GM12878 (cell line): ENCODE results near the gene CKB. TPM values are rescaled to one million over a fixed set of nuclear protein-coding genes. Genes with fewer than 3 reads are reported as not detected.
A peak's percentile ranks its signal among the peaks of the same experiment; 100 is the strongest.

Source experiments
- ATAC-seq: fragments of 200-7000 bp; cut with Tn5 transposase; 3 replicates; pipeline ENCODE4 v1.9.1; 2020; ENCODE audit warnings: mild to moderate bottlenecking, moderate library complexity
- BruUV-seq: library from RNA; stranded (reverse); fragments of 400-500 nt; replicated peaks from 2 replicates; lab custom pipeline; 2021; lab: Mats Ljungman, UMichigan
- CTCF ChIA-PET: fragments of 300-600 bp; sonication (Branson Sonifier 250); formaldehyde crosslinking; extraction: SDS; loops from one replicate; lab custom pipeline; 2021; ENCODE audit warnings: inconsistent platforms; lab: Yijun Ruan, JAX
- POLR2A ChIA-PET: fragments of 350-600 bp; formaldehyde crosslinking; extraction: SDS; loops from one replicate; lab custom pipeline; 2021; ENCODE audit warnings: inconsistent platforms; lab: Charles Lee
- RAD21 ChIA-PET: fragments of 300-600 bp; sonication (Branson Sonifier 250); formaldehyde crosslinking; loops from one replicate; lab custom pipeline; 2023; ENCODE audit warnings: antibody characterized with exemption; ENCODE audit not compliant: unreplicated experiment; lab: Charles Lee
- SMC1A ChIA-PET: fragments of 300-600 bp; sonication (Branson Sonifier 250); formaldehyde crosslinking; loops from one replicate; lab custom pipeline; 2023; ENCODE audit not compliant: unreplicated experiment, uncharacterized antibody; lab: Charles Lee
- DNase-seq: peaks from one replicate; pipeline ENCODE4 v3.0.0-alpha.2; 2011; ENCODE audit warnings: low read depth, low spot score
- FAIRE-seq: peaks from 3 replicates; lab custom pipeline; 2011; peaks lifted over from hg19 to GRCh38; lab: Jason Lieb, UNC
- H2AFZ ChIP-seq: 2 replicates; pipeline ENCODE4 v1.6.0; 2011; ENCODE audit warnings: low read depth, low read length, control low read depth; ENCODE audit not compliant: control insufficient read depth
- H3K27ac ChIP-seq: 2 replicates; pipeline ENCODE4 v1.5.1; 2011; ENCODE audit warnings: control low read depth; ENCODE audit not compliant: control insufficient read depth, insufficient read depth
- H3K27me3 ChIP-seq, 2 experiments: replicated peaks in 1 of 2; 2 replicates each; pipeline versions ENCODE4 v1.6.0 to v1.6.1; 2011; ENCODE audit warnings: low read length in 1 of 2; ENCODE audit not compliant: control insufficient read depth in 2 of 2, insufficient read depth in 2 of 2
- H3K36me3 ChIP-seq, 2 experiments: 2 replicates each; pipeline ENCODE4 v1.5.1; 2011; ENCODE audit warnings: low read length in 1 of 2; ENCODE audit not compliant: control insufficient read depth in 2 of 2, insufficient read depth in 2 of 2
- H3K4me1 ChIP-seq: 2 replicates; pipeline ENCODE4 v1.6.1; 2011; ENCODE audit warnings: mild to moderate bottlenecking, low read length, moderate library complexity, mixed read lengths; ENCODE audit not compliant: control insufficient read depth, insufficient read depth
- H3K4me2 ChIP-seq: 2 replicates; pipeline ENCODE4 v1.6.0; 2011; ENCODE audit warnings: control low read depth; ENCODE audit not compliant: control insufficient read depth, insufficient read depth
- H3K4me3 ChIP-seq: fragments of 200-600 bp; sonication (generic); 2 replicates; pipeline ENCODE4 v1.5.1; 2016
- H3K79me2 ChIP-seq: 2 replicates; pipeline ENCODE4 v1.6.0; 2011; ENCODE audit warnings: low read length; ENCODE audit not compliant: control insufficient read depth, insufficient read depth
- H3K9ac ChIP-seq: 2 replicates; pipeline ENCODE4 v1.8.0; 2011; ENCODE audit warnings: low read length, control low read depth, mixed read lengths; ENCODE audit not compliant: control insufficient read depth, insufficient read depth
- H3K9me3 ChIP-seq: replicated peaks from 3 replicates; pipeline ENCODE4 v1.5.1; 2011; ENCODE audit warnings: mild to moderate bottlenecking, low read length; ENCODE audit not compliant: control insufficient read depth, insufficient read depth
- H4K20me1 ChIP-seq: 2 replicates; pipeline ENCODE4 v1.6.0; 2011; ENCODE audit not compliant: control insufficient read depth, insufficient read depth
- BCLAF1 ChIP-seq: fragments of 450-650 bp; IDR thresholded peaks from 2 replicates; pipeline ENCODE4 v1.6.1; 2017; ENCODE audit warnings: antibody characterized with exemption, mild to moderate bottlenecking, moderate library complexity
- CREB1 ChIP-seq: IDR thresholded peaks from 2 replicates; pipeline ENCODE4 v1.6.1; 2012; ENCODE audit warnings: low read depth, mild to moderate bottlenecking, inconsistent platforms
- ELK1 ChIP-seq: IDR thresholded peaks from 2 replicates; pipeline ENCODE4 v1.6.1; 2012; ENCODE audit warnings: low read depth, low read length, improper control_type of control experiment
- FOXK2 ChIP-seq: fragments of 450-650 bp; IDR thresholded peaks from 2 replicates; pipeline ENCODE4 v1.6.1; 2017; ENCODE audit warnings: mild to moderate bottlenecking, moderate library complexity
- FOXM1 ChIP-seq: IDR thresholded peaks from 2 replicates; pipeline ENCODE4 v1.6.1; 2012; ENCODE audit warnings: low read depth, mild to moderate bottlenecking, inconsistent platforms, low read length, moderate library complexity
- KAT2A ChIP-seq: conservative IDR thresholded peaks from 2 replicates; pipeline ENCODE4 v1.6.1; 2011; ENCODE audit warnings: low read depth, low read length; ENCODE audit not compliant: control insufficient read depth
- MEF2A ChIP-seq: IDR thresholded peaks from 2 replicates; pipeline ENCODE4 v1.6.1; 2011; ENCODE audit warnings: low read depth, mild to moderate bottlenecking, low read length, moderate library complexity; ENCODE audit not compliant: insufficient read depth
- MEF2B ChIP-seq: fragments of 450-650 bp; IDR thresholded peaks from 2 replicates; pipeline ENCODE4 v1.6.1; 2018; ENCODE audit warnings: mild to moderate bottlenecking, moderate library complexity; ENCODE audit not compliant: partially characterized antibody, poor library complexity, severe bottlenecking
- MXI1 ChIP-seq: fragments of 150-350 bp; IDR thresholded peaks from 2 replicates; pipeline ENCODE4 v1.6.1; 2011; ENCODE audit warnings: low read depth, mild to moderate bottlenecking, inconsistent platforms, low read length, improper control_type of control experiment
- RAD51 ChIP-seq: fragments of 450-650 bp; IDR thresholded peaks from 2 replicates; pipeline ENCODE4 v1.6.1; 2016; ENCODE audit warnings: moderate library complexity, mild to moderate bottlenecking, inconsistent platforms
- STAT3 ChIP-seq: IDR thresholded peaks from 2 replicates; pipeline ENCODE4 v1.6.1; 2011; ENCODE audit warnings: low read depth, low read length, improper control_type of control experiment
- USF1 ChIP-seq: IDR thresholded peaks from 2 replicates; pipeline ENCODE4 v1.6.1; 2011; ENCODE audit warnings: borderline replicate concordance, low read depth, mild to moderate bottlenecking, moderate library complexity, mixed read lengths, low read length; ENCODE audit not compliant: insufficient read depth; ENCODE audit errors: extremely low read length
- ZBTB11 ChIP-seq: fragments of 450-650 bp; formaldehyde crosslinking; IDR thresholded peaks from 2 replicates; pipeline ENCODE4 v1.5.0; 2022; ENCODE audit warnings: mild to moderate bottlenecking, missing genetic modification characterization
- WGBS: methylation state at CpG from one replicate; pipeline ENCODE4 v1.1.6; 2016; ENCODE audit warnings: low lambda C conversion rate; ENCODE audit not compliant: insufficient replicate concordance, insufficient coverage; ENCODE audit errors: missing lambda C conversion rate; 5-methylcytosine and 5-hydroxymethylcytosine counted together
- in situ Hi-C: fragments of 300-500 bp; cut with MboI; formaldehyde crosslinking; loops from 9 replicates; pipeline ENCODE4 v1.14.3; 2018; ENCODE audit warnings: mixed read lengths
- intact Hi-C: fragments of 100-400 bp; cut with micrococcal nuclease; formaldehyde crosslinking; loops from one replicate; pipeline ENCODE4 v1.14.2; 2022; ENCODE audit not compliant: unreplicated experiment
- polyA plus RNA-seq, 11 experiments: library from polyadenylated mRNA; depleted of rRNA in 4 of 11; unstranded in 6 of 11; stranded (reverse) in 5 of 11; fragments of >200 nt; fragmentation: Nextera tagmentation in 4 of 11; fragmentation: Illumina TruSeq in 1 of 11; extraction: Ambion mirVana in 4 of 11; extraction: Trizol in 1 of 11; gene quantifications; 1 replicate in 1 of 11; 2 replicates in 10 of 11; pipeline versions ENCODE4 v1.2.1 to v1.2.3, GENCODE V29; 2011 to 2016; ENCODE audit warnings: inconsistent platforms in 2 of 11, missing spikeins in 2 of 11, low read depth in 1 of 11
- total RNA-seq, 4 experiments: library from RNA; depleted of rRNA in 3 of 4; stranded (reverse); fragments of >200 nt in 3 of 4; fragmentation: Illumina TruSeq in 1 of 4; extraction: Trizol in 1 of 4; gene quantifications; 2 replicates each; pipeline versions ENCODE4 v1.2.1 to v1.2.3, GENCODE V29; 2013 to 2021

CKB gene
- total and polyA plus RNA-seq, 10 of the 15 experiments (the other 5 are each of a cell fraction or from before 2014, with no cell fraction given), result 0.40 to 6.1 (median 2.3) TPM

DNA sequence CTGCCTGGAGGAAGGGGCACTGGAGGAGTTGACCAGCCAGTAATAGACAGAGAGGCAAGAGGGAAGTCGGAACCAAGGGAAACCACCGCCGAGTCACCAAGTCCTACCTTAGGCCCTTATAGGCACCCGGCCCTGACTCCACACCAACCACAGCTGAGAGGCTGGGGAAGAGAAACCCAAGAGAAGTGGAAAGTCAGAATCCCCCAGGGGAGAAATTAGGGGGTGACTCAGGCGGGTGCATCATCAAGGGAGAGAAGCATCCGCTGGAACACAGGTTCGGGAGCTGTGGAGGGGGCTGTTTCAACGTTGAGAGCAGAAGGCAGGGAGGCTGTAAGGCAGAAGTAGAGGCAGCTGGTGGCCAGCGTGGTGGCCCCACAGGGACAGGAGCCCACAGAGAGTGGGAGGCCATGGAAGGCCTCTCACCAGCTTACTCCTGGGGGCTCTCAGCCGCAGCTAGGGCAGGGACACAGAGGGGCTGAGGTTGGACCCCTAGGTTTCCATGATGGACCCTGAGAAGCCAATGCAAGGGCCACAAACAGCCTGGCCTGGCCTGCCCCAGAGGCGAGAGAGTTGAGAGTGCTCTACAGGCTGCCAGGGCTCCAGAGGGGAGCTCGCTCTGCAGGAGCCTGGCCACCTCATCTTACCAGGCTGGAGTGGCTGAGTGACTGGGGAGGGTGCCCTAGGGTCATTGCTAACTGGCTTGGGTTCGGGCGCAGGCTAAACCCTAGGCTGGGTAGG, 4.9 kb upstream of the CKB start:
- WGBS, result 5% methylated on average over 14 of the region's 14 CpGs
- ChIA-PET POLR2A (interaction anchor here (0.6 to 1.3 kb wide), 3 partner anchors 36 to 431 kb away, joined by 4 to 7 read pairs (median 4); no protein-coding TSS in a partner anchor), SMC1A (interaction anchor here (0.8 to 2.6 kb wide), 5 partner anchors 9 to 387 kb away, joined by 3 to 11 read pairs (median 3); no protein-coding TSS in a partner anchor), CTCF (interaction anchor here (1.0 to 5.3 kb wide), 4 partner anchors 9 to 134 kb away, joined by 3 to 39 read pairs (median 5); partner anchors contain the start of gene BAG5), RAD21 (interaction anchor here (0.5 to 2.4 kb wide), 4 partner anchors 9 to 232 kb away, joined by 3 to 14 read pairs (median 6); no protein-coding TSS in a partner anchor)
- H3K9me3 ChIP-seq, result no peaks in the 10 kb centered on the region; the same call in 2 of the 3 replicates
- H3K4me1 ChIP-seq, result peaks cover 25% of the 10 kb centered on the region
- BruUV-seq, result no TSS peak
- 0 out of 2 replicates have a peak overlapping the region, but pooled peaks have one; percentile 5 for H2AFZ ChIP-seq
- peaks cover 30% of the 10 kb centered on the region for H3K79me2 ChIP-seq
- H3K4me2 ChIP-seq, result peak overlapping the region; percentile 91
- in situ Hi-C loops, result no loop called here
- FAIRE-seq (peak; percentile 81), DNase-seq (peak; percentile 67), ATAC-seq (peak; percentile 90)
- intact Hi-C loops, result no loop called here
- peaks cover 0 to 2% of the 10 kb centered on the region in 2 experiments; a peak in 1 of 4 replicates for H3K36me3 ChIP-seq
- H3K27ac ChIP-seq, result peak overlapping the region; percentile 61
- H3K9ac ChIP-seq, result peak overlapping the region; percentile 69
- H3K27me3 ChIP-seq, result peaks cover 0 to 2% of the 10 kb centered on the region in 2 experiments; a peak in 1 of 4 replicates
- H3K4me3 ChIP-seq, result peak overlapping the region; percentile 84; the same call in 1 of the 2 replicates
- no peaks in the 10 kb centered on the region for H4K20me1 ChIP-seq
- TF ChIP-seq USF1 (no peak), ZBTB11 (CRISPR knock-in tag) (no peak), KAT2A (no peak), FOXM1 (no peak), MEF2A (no peak), MXI1 (peak; percentile 53; the same call in 1 of the 2 replicates), RAD51 (no peak), CREB1 (0 out of 2 replicates have a peak, but pooled peaks have one; percentile 59), BCLAF1 (no peak), STAT3 (no peak), FOXK2 (no peak), ELK1 (no peak), MEF2B (peak; percentile 92)
